Hepatic stellate cell (primary cell): ENCODE measurements around the gene ZNF599.

Experiments
- DNase-seq: peaks from one replicate; pipeline ENCODE4 v3.0.0; 2011; ENCODE audit warnings: low spot score

The ZNF599 gene

GRCh38 chr19:34744896-34745690, 27.9 kb downstream of the ZNF599 start:
- DNase-seq: no peak

DNA sequence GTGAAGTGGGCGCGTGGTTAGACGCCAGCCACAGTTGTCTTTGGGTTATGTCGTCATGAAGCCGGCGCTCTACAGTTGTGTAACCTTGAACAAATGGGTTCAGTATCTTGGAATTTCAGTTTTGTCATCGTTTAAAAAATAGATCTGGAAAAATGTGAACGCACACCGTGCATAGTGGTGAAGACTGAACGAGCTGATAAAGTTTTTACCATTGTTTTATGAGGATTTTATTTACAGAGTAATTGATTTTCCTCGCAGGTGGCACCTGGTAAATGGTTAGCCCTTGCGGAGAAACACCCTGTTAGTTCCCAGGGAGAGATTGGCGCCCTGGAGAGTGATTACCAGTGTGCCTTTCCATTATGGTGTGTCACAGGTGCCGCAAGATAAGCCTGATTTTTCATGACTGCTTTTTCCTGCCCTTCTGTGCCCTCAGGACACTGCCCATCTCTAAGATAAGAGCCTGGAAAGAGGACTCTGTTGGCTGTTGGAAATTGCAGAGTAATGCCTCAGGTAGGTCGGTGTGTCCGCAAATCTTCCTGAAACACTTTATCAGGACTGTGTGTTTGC, 38.4 kb downstream of the ZNF599 start:
- DNase-seq: no peak

GRCh38 chr19:34733746-34734536, 39.1 kb downstream of the ZNF599 start, which contains the start of gene ZNF181:
ZNF181 (plus strand) TSS chr19:34734243; CDS start chr19:34735038, 795 bp downstream.
- peak; percentile 85 for DNase-seq

DNA sequence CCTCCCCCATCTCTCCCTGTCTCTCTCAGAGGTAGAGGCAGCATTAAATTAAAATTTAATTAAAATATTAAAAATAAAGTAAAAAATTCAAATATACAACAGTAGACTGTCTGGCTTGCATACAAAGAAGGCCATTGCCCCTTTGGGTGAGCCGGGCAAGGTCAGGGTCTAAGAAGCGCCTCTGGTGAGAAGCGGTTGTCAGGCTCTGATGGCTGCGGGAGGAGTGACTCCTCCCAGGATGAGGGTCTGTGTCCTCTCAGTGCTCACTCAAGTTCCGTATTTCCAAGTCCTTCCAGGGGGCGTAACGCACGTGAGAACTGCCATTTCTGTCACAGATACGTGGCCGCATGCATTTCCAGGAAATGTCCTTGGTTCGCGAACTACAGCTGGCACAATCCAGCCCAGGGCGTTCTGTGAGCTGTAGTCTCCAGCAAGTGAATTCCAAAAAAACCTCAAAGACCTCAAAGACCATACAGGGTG, 39.7 kb downstream of the ZNF599 start:
- no peak for DNase-seq

DNA sequence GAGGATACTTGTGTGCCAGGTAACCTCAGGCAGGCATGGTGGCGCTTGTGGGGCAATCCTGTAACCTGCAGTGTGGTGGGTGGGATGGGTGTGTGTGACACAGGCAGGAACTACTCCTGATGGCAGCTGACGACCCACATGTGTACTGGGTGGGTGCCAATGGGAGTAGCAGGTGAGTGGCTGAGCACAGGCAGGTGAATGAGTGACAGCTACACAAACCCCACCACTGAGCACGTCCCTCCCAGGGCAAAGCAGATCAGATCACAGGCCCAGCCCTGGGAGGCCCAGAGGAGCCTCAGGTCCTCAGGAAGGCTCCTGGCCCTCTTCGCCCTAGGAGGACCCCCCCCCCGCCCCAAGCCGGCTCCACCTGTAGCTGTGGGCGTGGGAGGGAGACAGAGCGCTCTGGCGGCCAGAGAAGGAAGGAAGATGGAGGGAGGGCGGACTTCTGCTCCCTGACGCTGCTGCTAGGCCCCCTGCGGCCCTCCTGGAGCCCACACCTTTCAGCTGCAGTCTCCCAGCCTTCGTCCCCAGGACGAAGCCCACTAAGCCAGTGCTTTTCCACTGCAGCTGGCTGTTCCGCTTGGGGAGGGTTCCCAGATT, 40.3 kb downstream of the ZNF599 start:
- DNase-seq: no peak

DNA sequence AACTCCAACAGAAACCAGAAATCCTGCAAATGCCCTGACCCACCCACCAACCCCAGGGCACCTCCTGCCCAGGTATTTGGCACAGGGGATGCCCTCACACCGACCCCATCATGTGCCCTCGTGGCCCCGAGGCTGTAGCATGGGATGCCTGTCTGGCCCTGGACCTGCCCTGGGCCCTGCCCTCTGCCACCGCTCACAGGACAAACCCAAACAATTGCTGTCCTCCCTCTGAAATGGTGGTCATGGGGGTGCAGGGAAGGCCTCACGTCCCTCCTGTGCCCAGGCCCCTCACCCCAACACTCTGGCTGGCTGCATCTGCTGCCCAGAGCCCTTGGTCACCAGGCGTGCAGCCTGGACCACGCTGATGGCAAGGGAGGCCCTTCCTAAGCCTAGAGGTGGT, 41.1 kb downstream of the ZNF599 start:
- no peak for DNase-seq

DNA sequence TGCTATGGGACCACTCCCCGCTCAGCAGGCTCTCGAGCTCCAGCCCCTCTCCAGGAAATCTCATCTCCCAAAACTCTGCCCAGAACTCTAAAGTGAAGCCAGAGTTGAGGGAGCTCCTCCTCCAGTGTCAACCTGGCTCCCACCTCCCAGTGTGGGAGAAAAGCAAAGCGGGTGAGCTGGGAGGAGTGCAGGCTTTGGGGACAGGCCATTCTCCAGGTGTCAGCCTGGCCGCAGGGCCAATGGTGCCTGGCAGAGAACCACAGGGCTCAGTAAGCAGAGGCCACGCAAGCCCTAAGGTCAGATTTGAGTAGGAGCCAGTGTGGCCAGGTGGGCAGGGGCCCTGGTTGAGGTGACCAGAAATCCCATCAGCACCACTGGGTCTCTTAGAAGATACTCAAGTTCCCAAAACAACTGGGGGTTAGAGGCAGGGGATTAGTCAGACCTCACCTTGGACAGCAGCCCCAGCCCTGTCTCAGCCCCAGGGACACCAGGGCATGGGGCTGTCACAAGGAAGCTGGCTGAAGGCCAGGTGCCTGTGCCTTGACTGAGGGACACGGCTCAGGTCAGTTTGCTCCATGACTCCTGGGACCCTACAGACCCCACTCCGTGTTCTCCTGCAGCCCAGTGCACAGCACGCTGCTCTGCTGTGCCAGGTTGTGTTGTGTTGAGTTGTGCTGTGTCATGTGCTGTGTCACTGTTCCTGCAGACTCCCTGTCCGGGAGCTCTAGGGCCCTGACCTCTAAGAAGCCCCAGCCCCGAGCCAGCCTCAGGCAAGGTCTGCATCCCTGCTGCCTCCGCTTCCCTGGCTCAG, 41.8 kb downstream of the ZNF599 start:
- no peak for DNase-seq

- no peak for DNase-seq
Observed at GRCh38 chr19:34725400-34725799, 47.6 kb downstream of the ZNF599 start.

- no peak for DNase-seq
Observed at GRCh38 chr19:34722353-34722752, 50.7 kb downstream of the ZNF599 start.

GRCh38 chr19:34715357-34715756, 57.7 kb downstream of the ZNF599 start:
- no peak for DNase-seq

DNA sequence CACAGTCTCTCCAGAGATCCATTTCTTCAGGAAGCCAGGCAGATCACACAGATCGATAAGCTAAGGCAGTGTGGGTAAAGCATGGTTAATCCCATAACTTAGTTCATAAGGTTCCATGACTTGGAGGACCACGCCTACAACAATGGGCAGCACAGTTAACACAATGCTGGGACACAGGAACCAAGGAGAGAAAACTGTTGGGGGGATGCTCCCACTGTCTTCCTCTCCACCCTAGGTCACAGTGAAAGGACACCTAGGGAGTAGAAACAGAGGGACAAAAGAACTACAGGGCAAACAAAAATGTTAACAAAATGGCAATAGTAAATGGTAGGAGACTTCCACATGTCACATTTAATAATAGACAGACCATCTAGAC, 59.8 kb downstream of the ZNF599 start:
- no peak for DNase-seq

GRCh38 chr19:34712395-34713261, 60.4 kb downstream of the ZNF599 start:
- peak; percentile 25 for DNase-seq

- no peak for DNase-seq
Observed at GRCh38 chr19:34711890-34712289, 61.1 kb downstream of the ZNF599 start.
